NCI-H128 (cell line): ENCODE results near the gene RGS9.
"Not testable (repeated sequence)": the region's sequence is repeated elsewhere in the genome, so short reads cannot be mapped to it uniquely, and the experiment has no call there.

Experiments used
- DNase-seq: peaks from one replicate; lab custom pipeline; 2025; ENCODE audit not compliant: unreplicated experiment; lab: John Stamatoyannopoulos, UW

Gene RGS9

GRCh38 chr17:65137021-65137939 lies at the start of gene RGS9:
Gene RGS9 (plus strand): TSS chr17:65137370. CDS start chr17:65137541, 171 bp downstream.
- DNase-seq: peak; percentile 39

GRCh38 chr17:65088621-65089360 lies 48.4 kb upstream of the RGS9 start:
- no peak for DNase-seq

GRCh38 chr17:65092262-65092661 lies 44.9 kb upstream of the RGS9 start:
- DNase-seq: no peak

GRCh38 chr17:65092721-65093356 lies 44.3 kb upstream of the RGS9 start:
- DNase-seq: not testable (repeated sequence)

GRCh38 chr17:65093930-65094329 lies 43.2 kb upstream of the RGS9 start:
- DNase-seq: no peak

- no peak for DNase-seq
These were observed 41.7 kb upstream of the RGS9 start for GRCh38 chr17:65095465-65095864.

- not testable (repeated sequence) for DNase-seq
These were observed 40.8 kb upstream of the RGS9 start for GRCh38 chr17:65096382-65096781.

- no peak for DNase-seq
These were observed 40.1 kb upstream of the RGS9 start for GRCh38 chr17:65097110-65097509.

- no peak for DNase-seq
These were observed 37.7 kb upstream of the RGS9 start for GRCh38 chr17:65099475-65099874.

- DNase-seq: no peak
These were observed 37.2 kb upstream of the RGS9 start for GRCh38 chr17:65099941-65100315.

GRCh38 chr17:65100316-65101140 lies 36.6 kb upstream of the RGS9 start:
- peak; percentile 20 for DNase-seq

GRCh38 chr17:65101371-65101770 lies 35.8 kb upstream of the RGS9 start:
- DNase-seq: no peak

- no peak for DNase-seq
These were observed 34.9 kb upstream of the RGS9 start for GRCh38 chr17:65102235-65102634.

- DNase-seq: no peak
These were observed 34.4 kb upstream of the RGS9 start for GRCh38 chr17:65102788-65103187.

GRCh38 chr17:65103431-65103830 lies 33.7 kb upstream of the RGS9 start:
- no peak for DNase-seq

- DNase-seq: no peak
These were observed 33.3 kb upstream of the RGS9 start for GRCh38 chr17:65103896-65104295.

- DNase-seq: no peak
These were observed 32.6 kb upstream of the RGS9 start for GRCh38 chr17:65104541-65104940.

- DNase-seq: no peak
These were observed 32.2 kb upstream of the RGS9 start for GRCh38 chr17:65104973-65105372.

- DNase-seq: no peak
These were observed 29.0 kb upstream of the RGS9 start for GRCh38 chr17:65108152-65108551.

- DNase-seq: no peak
These were observed 27.6 kb upstream of the RGS9 start for GRCh38 chr17:65109543-65109942.
